ENCODE data around the gene TESK2. TPM values are rescaled to one million over a fixed set of nuclear protein-coding genes. Genes with fewer than 3 reads are reported as not detected.

The TESK2 gene
- total RNA-seq, 1 donor from 2014 or later, result 12.2 TPM

DNA sequence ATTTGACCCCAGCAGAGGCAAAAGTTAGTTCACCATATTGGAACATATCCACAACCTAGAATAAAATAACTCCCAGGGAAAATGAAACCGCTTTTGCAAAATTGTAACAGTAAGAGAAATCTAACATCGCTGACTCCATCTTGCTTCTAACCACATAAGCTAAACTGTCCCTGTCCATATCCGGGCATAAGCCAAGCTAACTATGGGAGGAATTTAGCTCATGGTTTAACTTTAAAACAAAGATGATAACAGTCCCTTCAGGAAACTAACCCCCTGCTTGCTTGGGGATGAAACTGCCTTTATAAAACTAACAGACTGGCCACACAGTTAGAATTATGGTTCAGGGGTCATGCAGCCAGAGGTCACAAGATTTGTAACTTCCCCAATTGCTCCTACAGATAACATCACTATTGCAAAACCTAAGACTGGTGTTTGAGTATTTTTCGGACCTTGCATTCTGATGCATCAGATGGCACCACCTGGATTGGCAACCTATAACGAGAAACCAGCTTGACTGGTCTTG lies 46.3 kb downstream of the TESK2 start:
- no peak for TF ChIP-seq CTCF (IDR thresholded peaks at IDR 0.05)
- no peak for ATAC-seq (ENCODE audit: low read depth)
- intact Hi-C loops (cut with micrococcal nuclease), result loop anchor here (5.0 kb wide), 1 partner anchor 32 kb away; no protein-coding TSS in a partner anchor

GRCh38 chr1:45443580-45444446 lies 47.1 kb downstream of the TESK2 start:
- ATAC-seq (ENCODE audit: low read depth) (no peak), DNase-seq (no peak)
- intact Hi-C loops (cut with micrococcal nuclease), result no loop called here
- H3K4me1 Mint-ChIP-seq, result no peaks in the 10 kb centered on the region
- CTCF ChIA-PET, result no interaction called here
- no peaks in the 10 kb centered on the region for H3K9me3 Mint-ChIP-seq
- no peak for TF ChIP-seq CTCF (IDR thresholded peaks at IDR 0.05)
- POLR2A ChIA-PET, result interaction anchor here (1.3 kb wide), 1 partner anchor 49 kb away, joined by 3 read pairs; no protein-coding TSS in a partner anchor
- H3K4me3 Mint-ChIP-seq, result no peak overlapping the region
- H3K27me3 Mint-ChIP-seq, result no peaks in the 10 kb centered on the region
- H3K36me3 Mint-ChIP-seq (ENCODE audit: low read depth), result peaks cover 15% of the 10 kb centered on the region
- H3K27ac Mint-ChIP-seq, result no peak overlapping the region

More for the DNA sequence above, 46.3 kb downstream of the TESK2 start:
- Mint-ChIP-seq H3K4me3 (no peak overlapping the region), H3K36me3 (ENCODE audit: low read depth) (peaks cover 13% of the 10 kb centered on the region), H3K27ac (no peak overlapping the region), H3K27me3 (no peaks in the 10 kb centered on the region), H3K4me1 (no peaks in the 10 kb centered on the region), H3K9me3 (no peaks in the 10 kb centered on the region)
- ChIA-PET CTCF (no interaction called here), POLR2A (interaction anchor here (1.3 kb wide), 1 partner anchor 50 kb away, joined by 3 read pairs; no protein-coding TSS in a partner anchor)
- no peak for DNase-seq

DNA sequence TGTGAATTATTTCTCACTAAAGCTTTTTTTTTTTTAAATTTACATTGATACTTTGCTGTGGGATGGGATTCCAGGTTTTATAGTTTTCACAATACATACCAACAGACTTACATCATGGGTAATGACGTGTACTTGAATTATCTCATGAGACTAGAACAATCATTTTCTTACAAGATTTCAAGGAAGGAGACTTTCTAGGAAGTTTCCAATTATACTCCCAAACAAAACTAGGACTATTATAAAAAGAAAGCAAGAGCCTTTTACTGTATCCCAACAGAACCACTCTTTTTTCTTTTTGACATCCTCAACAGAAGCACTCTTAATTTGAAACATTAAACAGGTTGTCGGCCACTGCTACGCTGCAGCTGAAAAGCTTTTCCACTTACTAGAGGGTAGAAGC lies 48.7 kb downstream of the TESK2 start:
- ATAC-seq (ENCODE audit: low read depth) (no peak), DNase-seq (no peak)
- POLR2A ChIA-PET, result no interaction called here
- CTCF ChIA-PET, result no interaction called here
- no peak for TF ChIP-seq CTCF (IDR thresholded peaks at IDR 0.05)
- Mint-ChIP-seq H3K9me3 (no peaks in the 10 kb centered on the region), H3K36me3 (ENCODE audit: low read depth) (peaks cover 11% of the 10 kb centered on the region), H3K4me1 (no peaks in the 10 kb centered on the region), H3K4me3 (no peak overlapping the region), H3K27ac (no peak overlapping the region), H3K27me3 (no peaks in the 10 kb centered on the region)
- intact Hi-C loops (cut with micrococcal nuclease), result no loop called here

- Mint-ChIP-seq H3K27me3 (no peaks in the 10 kb centered on the region), H3K4me3 (no peak overlapping the region), H3K4me1 (peaks cover 1% of the 10 kb centered on the region), H3K27ac (no peak overlapping the region), H3K36me3 (ENCODE audit: low read depth) (peaks cover 3% of the 10 kb centered on the region), H3K9me3 (no peaks in the 10 kb centered on the region)
- ChIA-PET POLR2A (no interaction called here), CTCF (no interaction called here)
- no peak for TF ChIP-seq CTCF (IDR thresholded peaks at IDR 0.05)
- DNase-seq (no peak), ATAC-seq (ENCODE audit: low read depth) (no peak)
- intact Hi-C loops (cut with micrococcal nuclease), result no loop called here
These were observed 53.6 kb downstream of the TESK2 start for GRCh38 chr1:45437323-45437722.

GRCh38 chr1:45430490-45430889 lies 60.5 kb downstream of the TESK2 start:
- CTCF ChIA-PET, result interaction anchor here (1.1 to 1.3 kb wide), 2 partner anchors 62 to 71 kb away, joined by 3 to 6 read pairs; no protein-coding TSS in a partner anchor
- no peak overlapping the region for H3K4me3 Mint-ChIP-seq
- peaks cover 23% of the 10 kb centered on the region for H3K4me1 Mint-ChIP-seq
- intact Hi-C loops (cut with micrococcal nuclease), result loop anchor here (5.0 kb wide), 1 partner anchor 37 kb away; no protein-coding TSS in a partner anchor
- no peak for ATAC-seq (ENCODE audit: low read depth)
- H3K27me3 Mint-ChIP-seq, result no peaks in the 10 kb centered on the region
- DNase-seq, result no peak
- POLR2A ChIA-PET, result interaction anchor here (0.6 to 1.7 kb wide), 4 partner anchors 34 to 152 kb away, joined by 3 to 9 read pairs (median 4); no protein-coding TSS in a partner anchor
- peaks cover 2% of the 10 kb centered on the region for H3K36me3 Mint-ChIP-seq (ENCODE audit: low read depth)
- H3K27ac Mint-ChIP-seq, result peak overlapping the region; percentile 47
- TF ChIP-seq CTCF (IDR thresholded peaks at IDR 0.05), result no peak
- no peaks in the 10 kb centered on the region for H3K9me3 Mint-ChIP-seq
